Activated T-helper 1 cell treated with anti-CD3 and anti-CD28 coated beads, Interleukin-2, amount 50 U/mL, for 16 hours (primary cell): Measurements from ENCODE around the gene METTL2B.
"Not testable (repeated sequence)": the region's sequence is repeated elsewhere in the genome, so short reads cannot be mapped to it uniquely, and the experiment has no call there.

Experiments used
- DNase-seq, 2 donors: peaks; one replicate each; pipeline ENCODE4 v3.0.0-alpha.2; 2020; ENCODE audit warnings: low read depth in 1 of 2, low spot score in 1 of 2

Gene METTL2B

GRCh38 chr7:128454808-128455542 is 21.6 kb upstream of the METTL2B start:
- DNase-seq: no peak

DNA sequence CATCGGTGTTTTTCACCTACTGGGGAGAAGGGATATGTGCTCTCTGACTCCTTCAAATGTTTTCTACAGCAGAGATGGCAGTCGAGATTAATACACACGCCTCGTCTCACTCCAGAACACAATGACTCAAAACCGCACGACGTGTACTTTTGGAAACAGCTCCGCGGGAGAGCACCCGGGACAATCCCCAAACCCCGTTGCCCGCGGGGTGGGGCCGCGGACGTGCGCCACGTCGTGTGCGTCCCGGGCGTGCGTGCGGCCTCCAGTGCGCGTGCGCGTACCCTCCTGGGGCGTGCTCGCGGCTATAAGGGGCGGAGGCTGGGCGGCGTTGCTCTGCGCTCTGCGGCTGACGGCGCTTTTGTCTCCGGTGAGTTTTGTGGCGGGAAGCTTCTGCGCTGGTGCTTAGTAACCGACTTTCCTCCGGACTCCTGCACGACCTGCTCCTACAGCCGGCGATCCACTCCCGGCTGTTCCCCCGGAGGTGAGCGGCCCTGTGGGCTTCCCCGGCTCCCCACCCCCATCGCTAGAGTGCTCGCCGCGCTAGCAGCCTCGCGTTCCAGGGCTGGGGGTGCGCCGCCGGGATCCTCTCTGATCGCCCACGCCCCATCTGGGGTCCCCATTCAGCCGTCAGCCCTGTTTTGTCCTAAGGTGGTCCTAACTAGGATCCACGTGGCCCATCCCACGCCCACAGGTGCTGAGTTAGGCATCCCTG is 20.8 kb upstream of the METTL2B start, which contains the start of gene HILPDA:
Gene HILPDA (plus strand): TSS at position 336 of the 712 bp plus-strand sequence. CDS start 1,391 bp downstream, outside the sequence.
- DNase-seq: peak; percentile 79 to 93

GRCh38 chr7:128456255-128456725 is 20.3 kb upstream of the METTL2B start:
- DNase-seq: no peak

DNA sequence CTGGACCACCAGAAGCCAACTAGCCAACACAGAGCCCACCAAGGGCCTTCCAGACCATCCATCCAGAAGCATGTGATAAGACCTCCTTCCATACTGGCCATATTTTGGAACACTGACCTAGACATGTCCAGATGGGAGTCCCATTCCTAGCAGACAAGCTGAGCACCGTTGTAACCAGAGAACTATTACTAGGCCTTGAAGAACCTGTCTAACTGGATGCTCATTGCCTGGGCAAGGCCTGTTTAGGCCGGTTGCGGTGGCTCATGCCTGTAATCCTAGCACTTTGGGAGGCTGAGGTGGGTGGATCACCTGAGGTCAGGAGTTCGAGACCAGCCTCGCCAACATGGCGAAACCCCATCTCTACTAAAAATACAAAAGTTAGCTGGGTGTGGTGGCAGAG is 19.2 kb upstream of the METTL2B start:
- DNase-seq: not testable (repeated sequence)

DNA sequence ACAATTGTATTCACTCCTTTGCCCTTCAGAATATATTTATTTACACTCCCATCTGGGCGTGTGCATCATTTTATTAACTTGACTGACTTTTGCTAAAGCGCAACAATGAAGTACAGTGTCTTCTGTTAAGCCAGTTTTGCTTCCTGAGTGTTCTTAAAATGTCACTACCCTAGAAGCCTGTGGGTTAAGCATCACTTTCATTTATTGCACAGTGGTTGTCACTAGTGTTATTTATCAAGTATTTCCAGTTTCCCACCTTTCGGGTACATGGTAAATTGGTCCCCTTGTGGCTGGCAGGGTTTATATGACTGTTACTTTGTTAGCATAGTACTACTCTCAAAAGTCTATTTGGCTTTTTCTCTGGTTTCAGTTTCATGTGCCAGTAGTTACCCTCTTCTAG is 17.6 kb upstream of the METTL2B start:
- DNase-seq: no peak

DNA sequence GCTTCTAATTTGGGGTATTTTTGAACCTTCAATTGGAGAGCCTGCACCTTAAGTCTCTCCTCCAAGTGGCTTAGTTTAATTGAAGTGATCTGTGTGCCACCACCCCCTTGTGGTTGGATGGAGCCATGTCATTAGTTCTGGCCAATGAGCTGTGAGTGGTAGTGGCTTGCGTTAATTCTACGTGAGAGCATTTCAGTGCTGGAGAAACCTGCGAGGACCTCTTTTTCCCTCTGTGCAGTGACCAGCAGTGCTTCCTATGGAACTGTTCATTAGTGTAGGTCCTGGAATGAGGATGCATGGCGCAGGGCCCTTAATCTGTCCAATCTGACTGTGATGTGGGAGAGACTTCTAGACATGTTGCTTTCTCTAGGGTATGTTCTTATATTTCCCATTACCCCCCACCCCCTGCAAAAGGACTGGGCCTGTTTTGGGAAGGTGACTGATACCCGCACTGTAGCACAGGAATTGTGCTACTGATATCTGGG is 17.1 kb upstream of the METTL2B start:
- peak; percentile 36 to 40 for DNase-seq

DNA sequence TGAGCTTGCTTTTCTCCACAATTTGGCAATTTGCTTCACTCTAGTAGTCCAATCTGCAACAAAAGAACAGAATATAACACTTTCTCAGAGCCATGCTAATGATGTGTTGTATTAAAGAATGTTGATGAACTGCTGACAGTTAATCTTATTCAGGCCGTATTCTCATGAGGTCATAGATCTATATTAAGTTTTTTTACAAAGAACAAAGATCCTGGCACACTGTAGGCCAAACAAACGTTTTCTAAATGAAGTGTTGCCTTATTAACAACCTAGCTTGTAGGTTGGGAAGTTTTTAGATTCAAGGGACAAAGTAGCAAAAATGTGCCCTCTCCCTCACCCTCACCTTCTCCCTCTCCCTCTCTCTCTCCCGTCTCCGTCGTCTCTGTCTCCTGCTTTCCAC is 14.1 kb upstream of the METTL2B start:
- DNase-seq: no peak

GRCh38 chr7:128463345-128463744 is 13.2 kb upstream of the METTL2B start:
- not testable (repeated sequence) for DNase-seq

DNA sequence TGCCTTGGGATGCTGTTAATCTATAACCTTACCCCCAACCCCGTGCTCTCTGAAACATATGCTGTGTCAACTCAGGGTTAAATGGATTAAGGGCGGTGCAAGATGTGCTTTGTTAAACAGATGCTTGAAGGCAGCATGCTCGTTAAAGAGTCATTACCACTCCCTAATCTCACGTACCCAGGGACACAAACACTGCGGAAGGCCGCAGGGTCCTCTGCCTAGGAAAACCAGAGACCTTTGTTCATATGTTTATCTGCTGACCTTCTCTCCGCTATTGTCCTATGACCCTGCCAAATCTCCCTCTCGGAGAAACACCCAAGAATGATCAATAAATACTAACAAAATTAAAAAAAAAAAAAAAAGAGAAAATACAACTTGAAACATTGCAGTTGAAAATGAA is 12.6 kb upstream of the METTL2B start:
- DNase-seq: not testable (repeated sequence)

GRCh38 chr7:128466871-128467270 is 9.7 kb upstream of the METTL2B start:
- DNase-seq: not testable (repeated sequence)

DNA sequence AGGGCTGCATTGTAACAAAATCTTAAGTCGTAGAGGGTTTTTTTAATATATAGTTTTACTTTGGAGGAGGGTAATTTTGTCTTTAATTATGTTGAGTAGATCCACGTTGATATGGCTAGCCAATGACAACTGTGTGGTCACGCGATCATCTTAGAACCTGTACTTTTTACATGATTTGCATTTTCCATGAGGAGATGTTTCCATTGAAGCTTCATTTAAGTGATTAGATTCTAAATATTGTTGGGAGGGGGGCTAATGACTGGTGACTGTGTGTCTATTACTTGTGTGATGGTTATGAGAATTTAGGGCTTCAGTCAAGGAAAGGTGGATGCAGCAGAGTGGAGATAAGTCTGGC is 765 bp downstream of the METTL2B start:
- DNase-seq: not testable (repeated sequence)

DNA sequence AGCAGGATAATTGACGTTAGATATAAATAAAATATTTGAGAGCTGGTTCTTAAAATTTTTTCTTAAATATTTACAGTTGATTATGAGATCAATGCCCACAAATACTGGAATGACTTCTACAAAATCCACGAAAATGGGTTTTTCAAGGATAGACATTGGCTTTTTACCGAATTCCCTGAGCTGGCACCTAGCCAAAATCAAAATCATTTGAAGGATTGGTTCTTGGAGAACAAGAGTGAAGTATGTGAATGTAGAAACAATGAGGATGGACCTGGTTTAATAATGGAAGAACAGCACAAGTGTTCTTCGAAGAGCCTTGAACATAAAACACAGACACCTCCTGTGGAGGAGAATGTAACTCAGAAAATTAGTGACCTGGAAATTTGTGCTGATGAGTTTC is 2.5 kb downstream of the METTL2B start:
- not testable (repeated sequence) for DNase-seq

GRCh38 chr7:128488134-128488533 is 11.6 kb downstream of the METTL2B start:
- DNase-seq: not testable (repeated sequence)

DNA sequence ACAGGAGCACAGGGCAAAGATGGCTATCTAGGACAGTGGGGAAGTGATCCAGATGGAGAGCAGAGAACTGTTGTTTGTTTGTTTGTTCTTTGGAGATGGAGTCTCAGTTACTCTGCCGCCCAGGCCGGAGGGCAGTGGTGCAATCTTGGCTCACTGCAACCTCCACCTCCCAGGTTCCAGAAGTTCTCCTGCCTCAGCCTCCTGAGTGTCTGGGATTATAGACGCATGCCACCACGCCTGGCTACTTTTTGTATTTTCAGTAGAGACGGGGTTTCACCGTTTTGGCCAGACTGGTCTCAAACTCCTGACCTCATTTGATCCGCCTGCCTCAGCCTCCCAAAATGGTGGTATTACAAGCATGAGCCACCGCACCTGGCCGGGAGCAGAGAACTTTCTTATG is 20.9 kb downstream of the METTL2B start:
- no peak for DNase-seq

- not testable (repeated sequence) for DNase-seq
Observed at GRCh38 chr7:128505416-128505815, 28.9 kb downstream of the METTL2B start.

GRCh38 chr7:128506819-128507218 is 30.3 kb downstream of the METTL2B start:
- not testable (repeated sequence) for DNase-seq

DNA sequence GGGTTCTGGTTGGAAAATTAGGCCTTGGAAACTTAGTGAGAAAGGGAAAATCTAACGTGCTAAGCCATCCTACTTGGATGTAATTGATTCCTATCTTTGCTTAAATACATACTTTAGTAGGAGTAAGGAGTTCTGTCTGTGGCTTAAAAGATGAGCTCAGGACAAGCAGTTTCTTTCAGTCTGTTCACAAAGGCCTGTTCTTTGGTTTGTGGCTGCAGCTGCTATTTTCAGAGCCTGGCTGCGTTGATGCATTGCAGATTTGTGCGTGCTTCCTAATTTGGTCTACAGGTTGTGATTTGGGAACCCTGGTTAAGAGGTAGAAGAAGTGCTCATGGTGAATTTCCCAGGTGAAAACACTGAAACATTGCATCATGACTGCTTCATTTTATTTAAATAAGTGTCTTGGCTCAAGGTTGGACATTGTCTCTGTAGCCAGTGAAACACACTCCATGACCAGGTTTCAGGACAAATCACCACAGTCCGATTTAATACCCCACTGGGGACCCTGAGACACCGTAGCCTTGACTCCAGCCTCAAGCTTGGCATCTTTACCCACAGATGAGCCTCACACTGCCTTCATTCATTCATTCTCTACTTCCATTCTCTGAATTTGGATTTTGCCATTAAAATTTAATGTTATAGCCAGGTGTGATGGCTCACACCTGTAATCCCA is 30.9 kb downstream of the METTL2B start:
- DNase-seq: not testable (repeated sequence)

DNA sequence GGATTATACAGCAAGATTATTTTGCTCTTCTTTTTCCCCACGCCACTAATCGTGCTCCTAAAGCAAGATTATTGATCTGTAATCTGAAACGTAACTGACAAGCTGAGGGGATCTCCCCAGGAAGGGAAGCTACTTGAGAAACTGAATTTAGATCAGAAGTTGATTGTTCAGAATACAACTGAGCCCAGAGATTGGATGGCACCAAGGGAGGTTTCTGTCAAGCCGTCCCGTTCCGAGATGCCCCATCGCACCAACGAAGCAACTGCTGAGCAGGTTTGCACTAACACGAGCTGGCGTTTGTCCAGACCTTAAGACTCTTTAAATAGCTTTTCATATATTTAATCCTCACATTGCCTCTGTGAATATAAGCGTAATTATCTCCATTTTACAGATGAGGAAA is 35.1 kb downstream of the METTL2B start:
- not testable (repeated sequence) for DNase-seq

GRCh38 chr7:128515232-128515631 is 38.7 kb downstream of the METTL2B start:
- DNase-seq: not testable (repeated sequence)

- not testable (repeated sequence) for DNase-seq
Observed at GRCh38 chr7:128517023-128517422, 40.5 kb downstream of the METTL2B start.

DNA sequence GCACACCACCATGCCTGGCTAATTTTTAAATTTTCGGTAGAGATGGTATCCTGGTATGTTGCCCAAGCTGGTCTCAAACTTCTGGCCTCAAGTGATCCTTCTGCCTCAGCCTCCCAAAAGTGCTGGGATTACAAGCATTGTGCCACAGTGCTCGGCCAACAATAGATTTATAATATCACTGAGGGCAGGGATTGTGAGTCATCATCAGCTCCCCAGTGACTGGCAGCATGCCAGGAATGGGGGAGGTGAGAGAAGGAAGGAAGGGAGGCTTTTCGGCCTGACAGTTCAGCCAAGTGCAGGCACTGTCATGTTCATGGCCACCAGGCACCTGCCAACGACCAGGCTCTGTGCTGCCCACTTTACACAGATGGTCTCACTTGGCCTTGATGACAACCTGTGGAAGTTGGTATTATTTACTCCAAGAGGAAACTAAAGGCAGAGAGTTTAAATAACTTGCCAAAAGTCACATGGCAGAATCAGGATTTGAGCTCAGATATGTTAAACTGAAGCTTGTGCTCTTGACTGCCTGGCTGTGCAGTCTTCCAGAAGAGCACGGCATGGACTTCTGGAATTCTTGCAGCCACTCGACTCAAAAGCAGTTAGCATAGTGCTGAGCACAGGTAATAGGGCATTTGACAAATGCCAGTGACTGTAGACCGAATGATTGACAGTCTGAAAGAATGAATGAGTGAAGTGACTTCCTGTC is 46.8 kb downstream of the METTL2B start:
- DNase-seq: peak; percentile 69 to 84
